ENCODE results near the gene CYB561D2. TPM values are rescaled to one million over a fixed set of nuclear protein-coding genes. Genes with fewer than 3 reads are reported as not detected.
"Not testable (repeated sequence)": the region's sequence is repeated elsewhere in the genome, so short reads cannot be mapped to it uniquely, and the experiment has no call there.

Gene CYB561D2
- total RNA-seq (2014; rRNA removed; shearing (Covaris generic)), result 46.9 and 53.7 TPM in 2 replicates

GRCh38 chr3:50350527-50351322 is at the start of gene CYB561D2, which contains the start of gene NPRL2:
CYB561D2 (plus strand) TSS chr3:50350862; CDS start chr3:50351434, 572 bp downstream.
NPRL2 (minus strand) TSS chr3:50350775; CDS start chr3:50350652, 123 bp downstream.
- DNase-seq (ENCODE audit: low spot score), result peak; percentile 90

DNA sequence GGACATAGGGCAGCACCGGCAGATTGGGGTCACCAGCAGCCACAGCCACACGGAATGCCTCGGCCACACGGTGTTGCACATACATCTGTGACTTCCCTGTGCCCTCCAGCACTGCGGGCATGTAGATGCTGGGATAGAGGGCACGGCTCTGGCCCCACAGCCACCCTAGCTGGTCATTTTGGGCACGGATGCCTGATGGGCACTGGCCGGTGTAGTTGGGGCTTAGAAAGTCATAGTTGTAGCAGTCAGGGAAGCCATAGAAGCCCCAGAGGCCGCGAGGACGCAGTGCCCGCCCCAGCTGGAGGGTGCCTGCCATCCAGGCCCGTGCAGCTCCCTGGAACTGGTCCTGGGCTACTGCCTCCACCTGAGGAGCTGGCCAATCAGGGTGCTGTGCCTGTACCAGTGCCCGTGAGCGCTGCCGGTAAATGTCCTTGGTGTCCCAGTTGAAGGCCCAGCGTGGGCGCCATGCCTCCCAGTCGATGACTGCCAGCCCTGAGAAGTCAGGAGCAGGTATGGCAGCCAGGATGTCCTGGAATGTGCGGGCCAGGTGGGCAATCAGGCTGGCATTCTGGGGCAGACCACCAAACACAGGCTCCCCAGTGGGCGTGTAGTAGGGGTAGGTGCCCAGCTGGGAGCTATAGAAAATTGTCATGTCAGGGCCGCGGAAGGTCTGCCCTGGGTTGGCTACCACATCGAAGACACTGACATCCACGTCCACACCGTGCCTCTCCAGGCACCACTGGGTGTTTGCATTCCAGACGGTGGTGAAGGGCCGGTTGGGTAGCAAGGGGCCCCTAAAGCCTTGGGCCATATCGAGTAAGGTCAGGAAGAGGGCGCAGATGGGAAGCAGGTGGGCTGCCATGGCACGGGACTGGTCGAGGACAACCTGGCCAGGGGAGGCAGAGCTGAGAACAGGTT is 48.3 kb upstream of the CYB561D2 start:
- no peak for DNase-seq (ENCODE audit: low spot score)

DNA sequence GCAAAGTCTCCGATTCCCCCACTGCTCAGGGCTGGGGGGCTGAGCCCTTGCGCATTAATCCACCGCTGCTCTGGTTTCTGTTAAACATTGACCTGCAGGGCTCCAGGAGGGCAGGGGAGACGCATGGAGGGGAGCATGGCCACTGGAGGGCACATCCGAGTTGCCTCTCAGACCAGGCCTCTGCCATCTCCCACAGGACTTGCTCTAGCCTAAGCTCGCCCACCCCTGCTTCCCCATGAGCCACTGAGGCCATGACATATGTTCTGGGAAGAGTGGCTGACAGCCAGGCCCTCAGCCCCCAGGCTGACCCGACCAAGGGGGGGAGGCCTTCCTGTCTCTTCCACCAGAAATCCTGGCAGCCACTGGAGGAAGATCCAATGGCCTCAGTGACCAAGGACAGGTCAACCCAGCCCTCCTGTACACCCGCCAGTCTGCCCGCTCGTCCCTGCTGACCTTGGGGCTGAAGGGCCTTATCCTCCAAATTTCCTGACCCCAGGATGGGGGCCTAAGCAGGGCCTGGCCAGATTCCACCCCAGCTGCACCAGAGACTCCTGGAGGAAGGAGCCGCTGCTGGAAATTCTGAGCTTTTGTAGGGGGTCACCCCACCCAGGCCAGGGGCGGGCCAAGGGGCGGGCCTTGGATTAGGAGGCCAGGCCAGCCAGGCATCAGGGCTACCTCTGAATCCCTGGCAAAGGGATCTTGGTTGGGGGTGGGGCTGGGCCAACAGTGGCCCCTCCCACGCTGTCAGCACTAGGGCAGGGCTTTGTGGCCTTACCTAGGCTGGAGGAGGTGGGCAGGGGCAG is 47.4 kb upstream of the CYB561D2 start, which contains the start of gene HYAL1:
Gene HYAL1 (minus strand): TSS at position 562 of the 803 bp plus-strand sequence. CDS start 618 bp downstream, outside the sequence.
- no peak for DNase-seq (ENCODE audit: low spot score)

DNA sequence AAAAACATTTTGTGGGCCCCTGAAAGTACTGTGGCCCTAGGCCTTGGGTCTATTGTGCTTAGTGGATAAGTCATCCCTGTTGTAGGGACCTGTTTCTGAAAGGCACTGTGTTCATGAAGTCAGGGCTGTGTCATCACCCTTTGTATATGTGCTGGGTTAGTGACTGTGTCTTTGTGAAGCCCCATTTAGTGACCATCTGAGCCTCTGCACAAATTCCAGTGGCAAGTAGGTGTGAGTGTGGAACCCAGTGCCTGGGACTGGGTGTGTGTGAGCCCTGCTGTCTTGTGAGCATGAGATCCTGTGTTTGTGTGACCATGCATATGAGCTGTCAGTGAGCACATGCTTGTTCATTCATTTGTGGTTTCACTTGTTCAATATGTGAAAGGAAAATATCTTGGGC is 46.1 kb upstream of the CYB561D2 start:
- no peak for DNase-seq (ENCODE audit: low spot score)

DNA sequence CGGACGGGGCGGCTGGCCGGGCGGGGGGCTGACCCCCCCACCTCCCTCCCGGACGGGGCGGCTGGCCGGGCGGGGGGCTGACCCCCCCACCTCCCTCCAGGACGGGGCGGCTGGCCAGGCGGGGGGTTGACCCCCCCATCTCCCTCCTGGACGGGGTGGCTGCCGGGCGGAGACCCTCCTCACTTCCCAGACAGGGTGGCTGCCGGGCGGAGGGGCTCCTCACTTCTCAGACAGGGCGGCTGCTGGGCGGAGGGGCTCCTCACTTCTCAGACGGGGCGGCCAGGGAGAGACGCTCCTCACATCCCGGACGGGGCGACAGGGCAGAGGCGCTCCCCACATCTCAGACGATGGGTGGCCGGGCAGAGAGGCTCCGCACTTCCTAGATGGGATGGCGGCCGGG is 38.6 kb upstream of the CYB561D2 start:
- not testable (repeated sequence) for DNase-seq (ENCODE audit: low spot score)

GRCh38 chr3:50314342-50314741 is 36.3 kb upstream of the CYB561D2 start:
- no peak for DNase-seq (ENCODE audit: low spot score)

- DNase-seq (ENCODE audit: low spot score), result no peak
Measured at GRCh38 chr3:50314816-50315215, 35.8 kb upstream of the CYB561D2 start.

DNA sequence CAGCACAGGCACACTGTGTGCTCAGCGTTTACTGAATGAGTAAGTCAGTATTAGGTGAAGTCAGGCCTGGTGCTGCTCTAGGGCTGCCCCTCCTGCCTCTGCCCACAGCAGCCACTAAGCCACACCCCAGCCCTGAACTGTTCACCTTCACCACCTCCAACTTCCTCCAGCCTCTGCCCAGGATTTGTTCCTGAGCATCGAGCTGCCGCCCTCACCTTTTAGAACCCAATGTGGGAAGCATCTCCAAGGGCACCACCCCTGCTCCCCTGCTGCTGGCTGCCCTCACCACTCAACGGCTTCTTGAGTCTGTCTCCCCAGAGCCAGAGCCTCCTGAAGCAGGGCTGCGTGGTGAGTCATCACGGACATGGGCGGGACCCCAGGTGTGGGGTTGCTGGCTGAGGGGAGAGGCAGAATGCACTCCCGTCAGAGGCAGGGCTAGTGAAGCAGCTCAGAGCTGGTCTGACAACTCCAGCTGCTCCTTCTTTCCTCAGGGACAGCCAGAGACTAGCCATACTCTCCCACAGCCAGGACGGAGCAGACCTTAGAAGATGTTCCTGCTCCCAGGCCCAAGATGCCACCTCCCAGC is 33.9 kb upstream of the CYB561D2 start:
- peak; percentile 95 for DNase-seq (ENCODE audit: low spot score)

- DNase-seq (ENCODE audit: low spot score), result peak; percentile 31
Measured at GRCh38 chr3:50317300-50317699, 33.4 kb upstream of the CYB561D2 start.

DNA sequence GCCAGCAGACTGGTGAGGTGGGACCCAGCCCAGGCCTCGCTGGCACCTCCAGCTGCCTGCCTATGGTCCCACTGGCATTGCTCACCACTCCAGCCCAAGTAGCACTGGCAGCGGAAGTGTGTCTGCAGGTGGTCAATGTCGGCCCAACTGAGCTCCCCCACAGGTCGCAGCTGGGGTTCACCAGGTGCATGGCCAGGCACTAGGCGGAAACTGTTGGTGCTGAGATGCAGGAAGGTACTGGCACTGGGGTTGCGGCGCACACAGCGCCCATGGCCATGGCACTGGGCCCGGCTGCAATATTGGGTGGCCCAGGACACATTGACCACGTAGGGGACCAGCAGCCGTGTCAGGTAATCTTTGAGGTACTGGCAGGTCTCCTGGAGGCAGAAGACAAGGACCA is 32.5 kb upstream of the CYB561D2 start:
- no peak for DNase-seq (ENCODE audit: low spot score)

- no peak for DNase-seq (ENCODE audit: low spot score)
Measured at GRCh38 chr3:50318615-50319014, 32.0 kb upstream of the CYB561D2 start.

DNA sequence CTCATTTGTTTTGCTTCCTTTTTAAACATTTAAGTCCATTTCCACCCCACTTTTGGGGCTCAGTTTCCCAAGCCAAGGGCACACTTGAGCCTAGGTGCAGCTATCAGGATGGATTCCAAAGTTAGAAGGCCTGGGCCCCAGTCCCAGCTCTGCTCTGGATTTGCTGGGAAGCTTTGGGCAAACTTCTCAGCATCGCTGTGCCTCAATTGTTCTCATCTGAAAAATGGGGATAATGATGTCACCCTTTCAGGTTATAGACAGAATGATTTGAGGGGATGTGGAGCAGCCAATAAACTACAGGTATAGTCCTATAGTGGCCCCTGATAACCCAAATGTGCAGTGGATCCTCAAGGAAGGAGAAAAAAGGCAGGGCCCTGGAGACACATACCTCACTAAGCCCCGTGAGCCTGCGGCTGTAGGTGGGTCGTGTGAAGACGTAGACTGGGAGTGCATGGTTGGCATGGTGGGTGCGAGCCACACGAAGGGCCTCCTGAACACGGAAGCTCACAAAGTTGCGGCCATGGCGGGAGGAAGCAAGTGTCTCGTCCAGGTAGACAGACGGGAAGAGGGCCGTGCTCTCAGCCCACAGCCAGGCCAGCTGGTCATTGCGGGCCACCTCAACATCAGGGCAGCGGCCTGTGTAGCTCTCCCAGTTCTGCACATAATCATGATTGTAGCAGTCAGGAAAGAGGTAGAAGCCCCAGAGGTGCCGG is 31.3 kb upstream of the CYB561D2 start:
- DNase-seq (ENCODE audit: low spot score), result no peak

DNA sequence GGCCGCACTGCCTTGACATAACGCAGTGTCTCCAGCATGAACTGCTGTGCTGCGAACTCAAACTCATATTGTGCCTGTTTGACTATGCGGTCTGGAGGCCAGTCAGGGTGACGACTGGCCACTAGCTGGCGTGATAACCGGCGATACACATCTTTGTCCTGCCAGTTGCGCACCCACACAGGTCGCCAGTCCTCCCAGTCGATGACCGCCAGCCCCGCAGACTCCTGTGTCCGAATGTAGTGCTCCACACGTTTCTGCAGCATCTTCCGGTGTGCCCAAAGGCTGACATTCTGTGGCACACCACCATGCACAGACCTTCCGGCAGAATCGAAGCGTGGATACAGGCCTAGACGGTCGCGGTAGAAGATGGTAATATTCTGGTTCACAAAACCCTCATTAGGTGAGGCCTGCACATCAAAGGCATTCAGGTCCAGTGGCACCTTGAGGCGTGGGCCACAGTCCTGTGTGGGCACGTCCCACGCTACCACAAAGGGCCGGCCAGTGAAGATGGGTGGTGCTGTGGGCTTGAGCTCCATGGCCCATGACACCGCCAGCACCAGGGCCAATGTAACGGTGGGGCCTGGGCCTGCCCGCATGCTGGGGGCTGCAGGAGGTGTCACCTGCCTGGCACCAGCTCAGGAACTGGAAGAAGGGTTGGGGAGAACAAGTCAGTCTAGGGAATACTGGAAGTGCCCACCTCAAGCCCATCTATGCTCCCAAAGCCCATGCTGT is 30.6 kb upstream of the CYB561D2 start:
- DNase-seq (ENCODE audit: low spot score), result no peak

- peak; percentile 40 for DNase-seq (ENCODE audit: low spot score)
Measured at GRCh38 chr3:50320853-50321335, 29.8 kb upstream of the CYB561D2 start.

- DNase-seq (ENCODE audit: low spot score), result peak; percentile 73
Measured at GRCh38 chr3:50321336-50322114, 29.1 kb upstream of the CYB561D2 start.

- no peak for DNase-seq (ENCODE audit: low spot score)
Measured at GRCh38 chr3:50322115-50322385, 28.6 kb upstream of the CYB561D2 start.

DNA sequence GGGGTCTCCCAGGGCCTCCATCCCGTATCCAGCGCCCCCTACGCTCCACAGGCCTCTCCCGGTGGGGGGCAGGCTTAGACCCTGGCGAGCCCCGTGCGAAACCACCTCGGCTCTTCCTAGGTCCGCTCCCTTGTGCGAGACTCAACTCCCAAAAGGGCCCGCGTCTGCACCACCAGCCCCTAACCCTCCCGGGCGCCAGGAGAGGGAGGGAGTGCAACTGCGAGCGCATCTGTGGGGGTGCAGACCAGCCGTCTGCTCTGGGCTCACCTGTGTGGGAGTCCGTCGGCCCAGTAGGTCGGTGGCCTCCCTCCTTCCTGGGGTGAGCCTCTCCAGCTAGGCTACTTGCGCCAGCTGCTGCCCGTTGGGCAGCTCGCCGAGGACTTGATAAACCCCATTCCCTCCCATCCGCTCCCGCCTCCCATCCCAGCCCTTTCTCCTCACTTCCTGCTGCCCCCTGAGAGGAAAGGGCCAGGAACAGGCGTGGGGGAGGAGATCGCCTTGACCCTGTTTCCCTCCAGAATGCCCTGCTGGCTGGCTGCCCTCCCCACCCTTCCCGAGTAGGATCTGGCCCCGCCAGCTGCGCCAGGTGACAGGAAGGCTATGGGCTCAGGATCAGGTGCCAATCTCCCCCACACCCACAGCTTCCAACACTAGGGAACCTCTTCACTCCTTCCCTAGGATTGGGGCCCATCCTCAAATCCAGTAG is 28.1 kb upstream of the CYB561D2 start, which contains the start of gene HYAL2:
Gene HYAL2 (minus strand): TSS at position 360 of the 706 bp plus-strand sequence. CDS start 2,256 bp downstream, outside the sequence.
- DNase-seq (ENCODE audit: low spot score), result no peak

DNA sequence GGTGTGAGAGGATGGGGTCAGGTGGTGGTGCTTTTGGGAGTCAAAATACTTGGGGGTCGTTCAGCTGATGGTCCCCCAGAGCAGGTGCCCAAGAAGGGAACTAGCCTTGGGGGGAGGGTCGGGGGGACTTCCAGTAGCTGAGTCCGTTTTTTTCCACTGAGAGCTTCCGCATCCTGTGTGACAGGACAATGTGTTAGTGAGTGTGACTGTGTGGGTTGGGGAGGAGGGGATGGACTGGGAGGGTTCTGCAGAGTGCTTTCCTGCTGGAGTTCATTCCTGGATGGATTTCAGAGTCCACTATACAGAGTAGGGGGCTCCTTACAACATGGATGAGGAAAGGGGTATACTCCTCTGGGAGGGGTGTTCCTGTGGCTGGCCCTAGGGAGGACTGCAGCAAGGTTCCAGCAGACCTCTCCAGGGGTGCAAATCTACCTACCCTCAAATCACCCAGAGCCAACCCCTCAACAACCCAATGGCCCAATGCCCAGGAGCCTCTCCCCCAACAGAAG is 27.5 kb upstream of the CYB561D2 start:
- DNase-seq (ENCODE audit: low spot score), result no peak
